ENCODE results near the gene AOPEP.
A peak's percentile ranks its signal among the peaks of the same experiment; 100 is the strongest.

The AOPEP gene

GRCh38 chr9:95067897-95068296 lies 341.4 kb downstream of the AOPEP start:
- no peaks in the 10 kb centered on the region for H3K9me3 ChIP-seq (ENCODE audit: control insufficient read depth in 2 of 2, low read length in 2 of 2)
- peaks cover 93% of the 10 kb centered on the region for H3K4me1 ChIP-seq (ENCODE audit: control insufficient read depth, insufficient read depth, low read length)
- H3K27ac ChIP-seq (ENCODE audit: low read length): peak overlapping the region; percentile 93
- H3K4me3 ChIP-seq (ENCODE audit: low read length in 2 of 2): no peak overlapping the region
- H3K9ac ChIP-seq (ENCODE audit: low read length in 2 of 2): no peak overlapping the region
- H3K36me3 ChIP-seq (ENCODE audit: control insufficient read depth in 2 of 2, insufficient read depth in 2 of 2, low read length in 2 of 2): peaks cover 24 to 25% of the 10 kb centered on the region in 2 donors
- H3K27me3 ChIP-seq (ENCODE audit: control insufficient read depth in 1 of 2, insufficient read depth in 2 of 2, low read length in 2 of 2): no peaks in the 10 kb centered on the region

- peaks cover 18 to 22% of the 10 kb centered on the region in 2 donors for H3K36me3 ChIP-seq (ENCODE audit: control insufficient read depth in 2 of 2, insufficient read depth in 2 of 2, low read length in 2 of 2)
- peak overlapping the region; percentile 20 for H3K27ac ChIP-seq (ENCODE audit: low read length)
- peaks cover 94% of the 10 kb centered on the region for H3K4me1 ChIP-seq (ENCODE audit: control insufficient read depth, insufficient read depth, low read length)
- H3K27me3 ChIP-seq (ENCODE audit: control insufficient read depth in 1 of 2, insufficient read depth in 2 of 2, low read length in 2 of 2): no peaks in the 10 kb centered on the region
- H3K4me3 ChIP-seq (ENCODE audit: low read length in 2 of 2): peak overlapping the region in 1 of 2 donors; percentile 37
- H3K9ac ChIP-seq (ENCODE audit: low read length in 2 of 2): no peak overlapping the region
- H3K9me3 ChIP-seq (ENCODE audit: control insufficient read depth in 2 of 2, low read length in 2 of 2): no peaks in the 10 kb centered on the region
These were observed 344.1 kb downstream of the AOPEP start for GRCh38 chr9:95070549-95071021.

GRCh38 chr9:95071450-95071849 lies 345.0 kb downstream of the AOPEP start:
- peak overlapping the region; percentile 69 for H3K27ac ChIP-seq (ENCODE audit: low read length)
- no peak overlapping the region for H3K9ac ChIP-seq (ENCODE audit: low read length in 2 of 2)
- peaks cover 21 to 23% of the 10 kb centered on the region in 2 donors for H3K36me3 ChIP-seq (ENCODE audit: control insufficient read depth in 2 of 2, insufficient read depth in 2 of 2, low read length in 2 of 2)

GRCh38 chr9:95071925-95072324 lies 345.4 kb downstream of the AOPEP start:
- no peak overlapping the region for H3K4me3 ChIP-seq (ENCODE audit: low read length in 2 of 2)
- peaks cover 20 to 23% of the 10 kb centered on the region in 2 donors for H3K36me3 ChIP-seq (ENCODE audit: control insufficient read depth in 2 of 2, insufficient read depth in 2 of 2, low read length in 2 of 2)
- H3K9me3 ChIP-seq (ENCODE audit: control insufficient read depth in 2 of 2, low read length in 2 of 2): no peaks in the 10 kb centered on the region
- H3K27me3 ChIP-seq (ENCODE audit: control insufficient read depth in 1 of 2, insufficient read depth in 2 of 2, low read length in 2 of 2): no peaks in the 10 kb centered on the region
- H3K27ac ChIP-seq (ENCODE audit: low read length): peak overlapping the region; percentile 69
- H3K4me1 ChIP-seq (ENCODE audit: control insufficient read depth, insufficient read depth, low read length): peaks cover 97% of the 10 kb centered on the region
- H3K9ac ChIP-seq (ENCODE audit: low read length in 2 of 2): no peak overlapping the region

More at GRCh38 chr9:95071450-95071849, 345.0 kb downstream of the AOPEP start:
- no peak overlapping the region for H3K4me3 ChIP-seq (ENCODE audit: low read length in 2 of 2)
- no peaks in the 10 kb centered on the region for H3K27me3 ChIP-seq (ENCODE audit: control insufficient read depth in 1 of 2, insufficient read depth in 2 of 2, low read length in 2 of 2)
- H3K9me3 ChIP-seq (ENCODE audit: control insufficient read depth in 2 of 2, low read length in 2 of 2): no peaks in the 10 kb centered on the region
- H3K4me1 ChIP-seq (ENCODE audit: control insufficient read depth, insufficient read depth, low read length): peaks cover 97% of the 10 kb centered on the region

GRCh38 chr9:95073042-95073607 lies 346.6 kb downstream of the AOPEP start:
- peak overlapping the region in 1 of 2 donors; percentile 28 for H3K9ac ChIP-seq (ENCODE audit: low read length in 2 of 2)
- no peaks in the 10 kb centered on the region for H3K9me3 ChIP-seq (ENCODE audit: control insufficient read depth in 2 of 2, low read length in 2 of 2)
- H3K4me3 ChIP-seq (ENCODE audit: low read length in 2 of 2): no peak overlapping the region
- peaks cover 18 to 21% of the 10 kb centered on the region in 2 donors for H3K36me3 ChIP-seq (ENCODE audit: control insufficient read depth in 2 of 2, insufficient read depth in 2 of 2, low read length in 2 of 2)
- H3K27ac ChIP-seq (ENCODE audit: low read length): peak overlapping the region; percentile 69
- no peaks in the 10 kb centered on the region for H3K27me3 ChIP-seq (ENCODE audit: control insufficient read depth in 1 of 2, insufficient read depth in 2 of 2, low read length in 2 of 2)
- H3K4me1 ChIP-seq (ENCODE audit: control insufficient read depth, insufficient read depth, low read length): peaks cover 99% of the 10 kb centered on the region

- Histone ChIP-seq H3K9me3 (ENCODE audit: control insufficient read depth in 2 of 2, low read length in 2 of 2) (no peaks in the 10 kb centered on the region), H3K4me3 (ENCODE audit: low read length in 2 of 2) (peak overlapping the region in 1 of 2 donors; percentile 47), H3K27ac (ENCODE audit: low read length) (peak overlapping the region; percentile 53), H3K27me3 (ENCODE audit: control insufficient read depth in 1 of 2, insufficient read depth in 2 of 2, low read length in 2 of 2) (no peaks in the 10 kb centered on the region), H3K36me3 (ENCODE audit: control insufficient read depth in 2 of 2, insufficient read depth in 2 of 2, low read length in 2 of 2) (peaks cover 14 to 23% of the 10 kb centered on the region in 2 donors), H3K9ac (ENCODE audit: low read length in 2 of 2) (no peak overlapping the region), H3K4me1 (ENCODE audit: control insufficient read depth, insufficient read depth, low read length) (peaks cover 99% of the 10 kb centered on the region)
These were observed 347.4 kb downstream of the AOPEP start for GRCh38 chr9:95073918-95074317.

GRCh38 chr9:95074632-95075031 lies 348.1 kb downstream of the AOPEP start:
- no peaks in the 10 kb centered on the region for H3K27me3 ChIP-seq (ENCODE audit: control insufficient read depth in 1 of 2, insufficient read depth in 2 of 2, low read length in 2 of 2)
- peaks cover 100% of the 10 kb centered on the region for H3K4me1 ChIP-seq (ENCODE audit: control insufficient read depth, insufficient read depth, low read length)
- H3K4me3 ChIP-seq (ENCODE audit: low read length in 2 of 2): peak overlapping the region in 1 of 2 donors; percentile 49
- no peaks in the 10 kb centered on the region for H3K9me3 ChIP-seq (ENCODE audit: control insufficient read depth in 2 of 2, low read length in 2 of 2)
- peak overlapping the region in 1 of 2 donors; percentile 36 for H3K9ac ChIP-seq (ENCODE audit: low read length in 2 of 2)
- peaks cover 11 to 22% of the 10 kb centered on the region in 2 donors for H3K36me3 ChIP-seq (ENCODE audit: control insufficient read depth in 2 of 2, insufficient read depth in 2 of 2, low read length in 2 of 2)
- H3K27ac ChIP-seq (ENCODE audit: low read length): peak overlapping the region; percentile 53

GRCh38 chr9:95075700-95076099 lies 349.2 kb downstream of the AOPEP start:
- H3K4me3 ChIP-seq (ENCODE audit: low read length in 2 of 2): no peak overlapping the region
- H3K9ac ChIP-seq (ENCODE audit: low read length in 2 of 2): no peak overlapping the region
- H3K9me3 ChIP-seq (ENCODE audit: control insufficient read depth in 2 of 2, low read length in 2 of 2): no peaks in the 10 kb centered on the region
- H3K27ac ChIP-seq (ENCODE audit: low read length): peak overlapping the region; percentile 37
- H3K27me3 ChIP-seq (ENCODE audit: control insufficient read depth in 1 of 2, insufficient read depth in 2 of 2, low read length in 2 of 2): no peaks in the 10 kb centered on the region
- H3K4me1 ChIP-seq (ENCODE audit: control insufficient read depth, insufficient read depth, low read length): peaks cover 98% of the 10 kb centered on the region
- peaks cover 14 to 26% of the 10 kb centered on the region in 2 donors for H3K36me3 ChIP-seq (ENCODE audit: control insufficient read depth in 2 of 2, insufficient read depth in 2 of 2, low read length in 2 of 2)

GRCh38 chr9:95076696-95077052 lies 350.2 kb downstream of the AOPEP start:
- Histone ChIP-seq H3K4me1 (ENCODE audit: control insufficient read depth, insufficient read depth, low read length) (peaks cover 98% of the 10 kb centered on the region), H3K4me3 (ENCODE audit: low read length in 2 of 2) (peak overlapping the region in 1 of 2 donors; percentile 60), H3K27ac (ENCODE audit: low read length) (peak overlapping the region; percentile 84), H3K27me3 (ENCODE audit: control insufficient read depth in 1 of 2, insufficient read depth in 2 of 2, low read length in 2 of 2) (no peaks in the 10 kb centered on the region), H3K9ac (ENCODE audit: low read length in 2 of 2) (peak overlapping the region in 1 of 2 donors; percentile 29), H3K9me3 (ENCODE audit: control insufficient read depth in 2 of 2, low read length in 2 of 2) (no peaks in the 10 kb centered on the region), H3K36me3 (ENCODE audit: control insufficient read depth in 2 of 2, insufficient read depth in 2 of 2, low read length in 2 of 2) (peaks cover 24 to 31% of the 10 kb centered on the region in 2 donors)

GRCh38 chr9:95077053-95077765 lies 350.7 kb downstream of the AOPEP start:
- Histone ChIP-seq H3K27ac (ENCODE audit: low read length) (peak overlapping the region; percentile 84), H3K4me1 (ENCODE audit: control insufficient read depth, insufficient read depth, low read length) (peaks cover 98% of the 10 kb centered on the region), H3K27me3 (ENCODE audit: control insufficient read depth in 1 of 2, insufficient read depth in 2 of 2, low read length in 2 of 2) (no peaks in the 10 kb centered on the region), H3K9me3 (ENCODE audit: control insufficient read depth in 2 of 2, low read length in 2 of 2) (no peaks in the 10 kb centered on the region), H3K9ac (ENCODE audit: low read length in 2 of 2) (peak overlapping the region; percentile 30 to 36), H3K36me3 (ENCODE audit: control insufficient read depth in 2 of 2, insufficient read depth in 2 of 2, low read length in 2 of 2) (peaks cover 29 to 35% of the 10 kb centered on the region in 2 donors), H3K4me3 (ENCODE audit: low read length in 2 of 2) (peak overlapping the region in 1 of 2 donors; percentile 60)

All from stomach smooth muscle (tissue), 2 donors.